Stomach smooth muscle (tissue), 2 donors: ENCODE measurements around the gene MFSD12.
"Not testable (repeated sequence)": the region's sequence is repeated elsewhere in the genome, so short reads cannot be mapped to it uniquely, and the experiment has no call there.

Experiments used
- H3K27ac ChIP-seq: one replicate; pipeline ENCODE4 v1.7.0; 2013; ENCODE audit warnings: mild to moderate bottlenecking, low read length, inconsistent platforms
- H3K27me3 ChIP-seq, 2 donors: one replicate each; pipeline ENCODE4 v1.7.0; 2013; ENCODE audit warnings: low read length in 2 of 2; ENCODE audit not compliant: insufficient read depth in 2 of 2, control insufficient read depth in 1 of 2
- H3K36me3 ChIP-seq, 2 donors: one replicate each; pipeline ENCODE4 v1.7.0; 2013; ENCODE audit warnings: low read length in 2 of 2; ENCODE audit not compliant: control insufficient read depth in 2 of 2, insufficient read depth in 2 of 2
- H3K4me1 ChIP-seq: one replicate; pipeline ENCODE4 v1.7.0; 2013; ENCODE audit warnings: low read length; ENCODE audit not compliant: control insufficient read depth, insufficient read depth
- H3K4me3 ChIP-seq, 2 donors: one replicate each; pipeline ENCODE4 v1.7.0; 2013; ENCODE audit warnings: low read length in 2 of 2
- H3K9ac ChIP-seq, 2 donors: one replicate each; pipeline ENCODE4 v1.7.0; 2013; ENCODE audit warnings: low read length in 2 of 2, mild to moderate bottlenecking in 1 of 2
- H3K9me3 ChIP-seq, 2 donors: one replicate each; pipeline ENCODE4 v1.7.0; 2013; ENCODE audit warnings: low read length in 2 of 2; ENCODE audit not compliant: control insufficient read depth in 2 of 2
- donor health status: healthy.
- donor health status: Pancreatic carcinoma.

MFSD12 gene

GRCh38 chr19:3584036-3584802, 26.8 kb upstream of the MFSD12 start:
- not testable (repeated sequence) for H3K9me3 ChIP-seq, H3K9ac ChIP-seq, H3K4me3 ChIP-seq, H3K36me3 ChIP-seq, H3K27ac ChIP-seq
- H3K4me1 ChIP-seq: peaks cover 19% of the 10 kb centered on the region
- H3K27me3 ChIP-seq: peaks cover 7 to 16% of the 10 kb centered on the region in 2 donors

- not testable (repeated sequence) for H3K9ac ChIP-seq, H3K27ac ChIP-seq, H3K36me3 ChIP-seq, H3K4me3 ChIP-seq, H3K9me3 ChIP-seq
- Histone ChIP-seq H3K4me1 (peaks cover 15% of the 10 kb centered on the region), H3K27me3 (peaks cover 7 to 14% of the 10 kb centered on the region in 2 donors)
These were observed 24.4 kb upstream of the MFSD12 start for GRCh38 chr19:3581792-3582191.

GRCh38 chr19:3580156-3580934, 23.0 kb upstream of the MFSD12 start:
- H3K27ac ChIP-seq: no peak overlapping the region
- H3K9ac ChIP-seq: no peak overlapping the region
- H3K9me3 ChIP-seq: no peaks in the 10 kb centered on the region
- peaks cover 14% of the 10 kb centered on the region for H3K4me1 ChIP-seq
- peaks cover 2 to 3% of the 10 kb centered on the region in 2 donors for H3K27me3 ChIP-seq
- H3K4me3 ChIP-seq: no peak overlapping the region
- peaks cover 0 to 1% of the 10 kb centered on the region in 2 donors for H3K36me3 ChIP-seq

- Histone ChIP-seq H3K27me3 (no peaks in the 10 kb centered on the region), H3K4me1 (peaks cover 18% of the 10 kb centered on the region), H3K9me3 (no peaks in the 10 kb centered on the region), H3K36me3 (peaks cover 2 to 3% of the 10 kb centered on the region in 2 donors), H3K9ac (no peak overlapping the region), H3K4me3 (no peak overlapping the region), H3K27ac (no peak overlapping the region)
These were observed 21.0 kb upstream of the MFSD12 start for GRCh38 chr19:3578390-3578789.

- no peak overlapping the region for H3K4me3 ChIP-seq
- no peaks in the 10 kb centered on the region for H3K9me3 ChIP-seq
- no peaks in the 10 kb centered on the region for H3K27me3 ChIP-seq
- H3K27ac ChIP-seq: no peak overlapping the region
- peaks cover 2 to 3% of the 10 kb centered on the region in 2 donors for H3K36me3 ChIP-seq
- no peak overlapping the region for H3K9ac ChIP-seq
- peaks cover 22% of the 10 kb centered on the region for H3K4me1 ChIP-seq
These were observed 20.4 kb upstream of the MFSD12 start for GRCh38 chr19:3577723-3578344.

- peaks cover 28% of the 10 kb centered on the region for H3K4me1 ChIP-seq
- H3K4me3 ChIP-seq: peak overlapping the region; percentile 62 to 71
- no peaks in the 10 kb centered on the region for H3K27me3 ChIP-seq
- H3K9ac ChIP-seq: no peak overlapping the region
- H3K36me3 ChIP-seq: peaks cover 2 to 3% of the 10 kb centered on the region in 2 donors
- H3K9me3 ChIP-seq: no peaks in the 10 kb centered on the region
- H3K27ac ChIP-seq: peak overlapping the region; percentile 46
These were observed 19.5 kb upstream of the MFSD12 start for GRCh38 chr19:3576696-3577443.

GRCh38 chr19:3575949-3576673, 18.7 kb upstream of the MFSD12 start:
- H3K27ac ChIP-seq: peak overlapping the region; percentile 46
- H3K36me3 ChIP-seq: peaks cover 2 to 3% of the 10 kb centered on the region in 2 donors
- H3K9me3 ChIP-seq: no peaks in the 10 kb centered on the region
- no peak overlapping the region for H3K9ac ChIP-seq
- H3K27me3 ChIP-seq: no peaks in the 10 kb centered on the region
- H3K4me1 ChIP-seq: peaks cover 29% of the 10 kb centered on the region
- H3K4me3 ChIP-seq: peak overlapping the region; percentile 62 to 71

- no peak overlapping the region for H3K4me3 ChIP-seq
- H3K9ac ChIP-seq: no peak overlapping the region
- H3K36me3 ChIP-seq: peaks cover 2 to 3% of the 10 kb centered on the region in 2 donors
- no peaks in the 10 kb centered on the region for H3K27me3 ChIP-seq
- H3K4me1 ChIP-seq: peaks cover 29% of the 10 kb centered on the region
- no peak overlapping the region for H3K27ac ChIP-seq
- no peaks in the 10 kb centered on the region for H3K9me3 ChIP-seq
These were observed 17.9 kb upstream of the MFSD12 start for GRCh38 chr19:3575260-3575741.

GRCh38 chr19:3573858-3574637, 16.7 kb upstream of the MFSD12 start:
- H3K36me3 ChIP-seq: peaks cover 2 to 3% of the 10 kb centered on the region in 2 donors
- H3K27ac ChIP-seq: no peak overlapping the region
- no peaks in the 10 kb centered on the region for H3K27me3 ChIP-seq
- peaks cover 29% of the 10 kb centered on the region for H3K4me1 ChIP-seq
- peak overlapping the region; percentile 65 to 80 for H3K4me3 ChIP-seq
- no peaks in the 10 kb centered on the region for H3K9me3 ChIP-seq
- H3K9ac ChIP-seq: no peak overlapping the region
